Measurements from ENCODE around the gene ACD. TPM values are rescaled to one million over a fixed set of nuclear protein-coding genes. Genes with fewer than 3 reads are reported as not detected.

ACD gene
- total RNA-seq (10 to 100 TPM; 18.1 to 31.7 (median 24.4) TPM), polyA plus RNA-seq (10 to 100 TPM; 16.9 to 25.2 (median 18.1) TPM)
- long read RNA-seq, donor 1, transcript ACD-214 (12 exons, 2,065 nt), result major isoform, 7 of 9 reads
- long read RNA-seq, donor 1, partial matches to known transcripts, result 0 of 9 reads
- long read RNA-seq, donor 1, other reads (novel, unspliced or antisense), result 0 of 9 reads
- long read RNA-seq, donor 2, transcript ACD-214 (12 exons, 2,065 nt), result major isoform, 5 of 8 reads
- long read RNA-seq, donor 2, partial matches to known transcripts, result 0 of 8 reads
- long read RNA-seq, donor 2, other reads (novel, unspliced or antisense), result 0 of 8 reads

DNA sequence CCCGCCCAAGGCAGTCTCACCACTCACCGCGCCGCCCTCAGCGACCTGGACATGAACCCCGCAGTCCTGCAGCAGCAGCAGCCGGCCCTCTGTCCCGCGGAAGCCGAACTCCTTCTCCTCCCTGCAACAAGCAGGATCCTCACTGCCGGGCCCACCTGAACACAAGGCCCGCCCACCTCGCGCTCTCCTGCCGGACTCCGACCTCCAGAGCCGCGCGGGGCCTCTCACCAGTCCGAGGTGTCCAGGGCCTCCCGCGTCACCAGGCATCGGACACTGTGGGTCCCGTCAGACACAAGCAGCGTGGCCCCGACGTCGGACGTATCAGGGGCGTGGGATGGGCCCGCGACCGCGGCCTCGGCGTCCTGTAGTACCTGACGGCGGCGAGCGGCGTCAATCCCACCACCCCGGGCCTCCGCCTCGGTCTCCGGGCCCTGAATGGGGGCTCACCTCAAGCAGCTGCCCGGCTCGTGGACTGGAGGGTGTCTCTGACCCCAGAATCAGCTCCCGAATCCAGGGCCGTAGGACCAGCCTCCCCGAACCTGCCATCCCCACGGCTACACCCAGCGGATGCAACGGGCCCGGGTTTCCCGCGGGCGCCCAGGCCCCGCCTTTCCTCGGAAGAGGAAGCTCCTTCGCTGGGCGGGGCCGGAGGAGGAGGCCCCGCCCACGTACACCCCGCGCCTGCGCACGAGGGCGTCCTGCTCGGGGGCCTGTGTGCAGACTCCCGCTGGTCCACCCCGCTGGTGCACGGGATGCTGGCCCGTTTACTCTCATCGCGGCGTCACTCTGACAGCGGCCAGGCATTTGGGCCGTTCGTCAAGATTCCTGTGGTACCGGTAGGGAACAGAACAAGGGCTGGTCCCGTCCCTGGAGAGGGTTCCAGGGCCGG is at the start of gene ACD:
ACD (minus strand) TSS at position 586 of the 889 bp plus-strand sequence; CDS start at position 546, 40 bp downstream.
- intact Hi-C loops (cut with DNase I; ENCODE audit: low total_unique reads), result no loop called here
- Histone ChIP-seq H3K27ac (peak within 1 kb of the TSS; percentile 81 to 99 (median 96)), H3K4me1 (peaks cover 15 to 54% (median 27%) of the 10 kb centered on the region in 6 donors), H3K9me3 (no peaks in the 10 kb centered on the region), H3K4me3 (peak within 1 kb of the TSS; percentile 65 to 97 (median 89)), H3K36me3 (peaks cover 0 to 71% (median 22%) of the 10 kb centered on the region in 6 donors), H3K27me3 (replicated peaks in 1 of 7) (peaks cover 0 to 3% (median 0%) of the 10 kb centered on the region in 7 donors)
- DNase-seq, result peak; percentile 98
- WGBS, 5 donors, result 0 to 1% (median 0%) methylated on average over 13 to 83 of the region's 83 CpGs
- TF ChIP-seq POLR2AphosphoS5 (IDR thresholded peaks at IDR 0.05), result peak; percentile 95 to 96 (median 95)
- TF ChIP-seq, protein P1, sequence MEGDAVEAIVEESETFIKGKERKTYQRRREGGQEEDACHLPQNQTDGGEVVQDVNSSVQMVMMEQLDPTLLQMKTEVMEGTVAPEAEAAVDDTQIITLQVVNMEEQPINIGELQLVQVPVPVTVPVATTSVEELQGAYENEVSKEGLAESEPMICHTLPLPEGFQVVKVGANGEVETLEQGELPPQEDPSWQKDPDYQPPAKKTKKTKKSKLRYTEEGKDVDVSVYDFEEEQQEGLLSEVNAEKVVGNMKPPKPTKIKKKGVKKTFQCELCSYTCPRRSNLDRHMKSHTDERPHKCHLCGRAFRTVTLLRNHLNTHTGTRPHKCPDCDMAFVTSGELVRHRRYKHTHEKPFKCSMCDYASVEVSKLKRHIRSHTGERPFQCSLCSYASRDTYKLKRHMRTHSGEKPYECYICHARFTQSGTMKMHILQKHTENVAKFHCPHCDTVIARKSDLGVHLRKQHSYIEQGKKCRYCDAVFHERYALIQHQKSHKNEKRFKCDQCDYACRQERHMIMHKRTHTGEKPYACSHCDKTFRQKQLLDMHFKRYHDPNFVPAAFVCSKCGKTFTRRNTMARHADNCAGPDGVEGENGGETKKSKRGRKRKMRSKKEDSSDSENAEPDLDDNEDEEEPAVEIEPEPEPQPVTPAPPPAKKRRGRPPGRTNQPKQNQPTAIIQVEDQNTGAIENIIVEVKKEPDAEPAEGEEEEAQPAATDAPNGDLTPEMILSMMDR (IDR thresholded peaks at IDR 0.05 in 8 of 11, conservative IDR thresholded peaks at IDR 0.05 in 3 of 11), result no peak
- TF ChIP-seq POLR2A (IDR thresholded peaks at IDR 0.05), result peak; percentile 69 to 73 (median 73)

DNA sequence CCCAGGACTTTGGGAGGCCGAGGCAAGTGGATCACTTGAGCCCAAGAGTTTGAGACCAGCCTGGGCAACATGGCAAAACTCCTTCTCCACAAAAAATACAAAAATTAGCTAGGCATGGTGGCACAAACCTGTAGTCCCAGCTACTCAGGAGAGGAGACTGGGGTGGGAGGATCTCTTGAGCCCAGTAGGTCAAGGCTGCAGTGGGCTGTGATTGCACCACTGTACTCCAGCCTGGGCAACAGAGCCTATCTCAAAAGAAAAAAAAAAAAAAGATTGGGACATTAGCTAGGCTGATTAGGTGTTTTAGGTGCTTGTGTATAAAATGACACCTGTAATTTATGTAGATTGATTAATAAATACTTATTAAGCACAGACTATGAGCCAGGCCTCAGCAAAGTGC is 49.0 kb upstream of the ACD start:
- Histone ChIP-seq H3K36me3 (peaks cover 0 to 20% (median 0%) of the 10 kb centered on the region in 6 donors), H3K4me3 (no peak overlapping the region), H3K27me3 (replicated peaks in 1 of 7) (no peaks in the 10 kb centered on the region), H3K9me3 (no peaks in the 10 kb centered on the region), H3K4me1 (peaks cover 0 to 36% (median 19%) of the 10 kb centered on the region in 6 donors), H3K27ac (no peak overlapping the region)
- DNase-seq, result no peak
- TF ChIP-seq POLR2AphosphoS5 (IDR thresholded peaks at IDR 0.05) (no peak), POLR2A (IDR thresholded peaks at IDR 0.05) (no peak)
- TF ChIP-seq, protein P1 (IDR thresholded peaks at IDR 0.05 in 8 of 11, conservative IDR thresholded peaks at IDR 0.05 in 3 of 11), result no peak
- intact Hi-C loops (cut with DNase I; ENCODE audit: low total_unique reads), result no loop called here
- 95 to 100% (median 100%) methylated on average over 1 of the region's 1 CpG for WGBS, 5 donors

DNA sequence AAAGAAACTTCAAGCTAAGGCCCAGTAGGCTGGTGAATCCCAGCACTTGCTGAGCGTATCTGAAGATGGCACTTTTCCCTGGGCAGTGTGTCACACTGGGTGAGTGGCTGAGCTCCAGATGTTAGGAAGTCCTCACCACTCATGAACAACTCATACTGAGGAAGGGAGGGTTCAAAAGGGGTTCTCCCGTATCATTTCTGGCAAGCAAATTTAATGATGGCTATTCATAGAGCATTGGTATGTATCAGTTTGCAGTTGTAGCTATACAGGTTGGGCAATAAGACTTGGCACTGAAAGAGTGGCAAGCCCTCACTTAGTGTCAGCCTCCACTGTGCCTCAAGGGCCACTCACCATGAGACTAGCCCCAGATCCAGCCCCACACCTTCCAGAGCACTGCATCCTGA is 48.3 kb upstream of the ACD start:
- no peak overlapping the region for H3K4me3 ChIP-seq
- H3K9me3 ChIP-seq, result no peaks in the 10 kb centered on the region
- DNase-seq, result no peak
- H3K27me3 ChIP-seq (replicated peaks in 1 of 7), result no peaks in the 10 kb centered on the region
- TF ChIP-seq POLR2A (IDR thresholded peaks at IDR 0.05), result no peak
- TF ChIP-seq, protein P1 (IDR thresholded peaks at IDR 0.05 in 8 of 11, conservative IDR thresholded peaks at IDR 0.05 in 3 of 11), result no peak
- TF ChIP-seq POLR2AphosphoS5 (IDR thresholded peaks at IDR 0.05), result no peak
- peaks cover 0 to 36% (median 16%) of the 10 kb centered on the region in 6 donors for H3K4me1 ChIP-seq
- peaks cover 0 to 20% (median 0%) of the 10 kb centered on the region in 6 donors for H3K36me3 ChIP-seq
- WGBS, 5 donors, result 61 to 94% (median 81%) methylated on average over 2 of the region's 2 CpGs
- intact Hi-C loops (cut with DNase I; ENCODE audit: low total_unique reads), result no loop called here
- peak overlapping the region in 1 of 8 donors; percentile 1 for H3K27ac ChIP-seq

All from spleen (tissue), 13 donors.